IMR-90 (cell line): ENCODE data around the gene TMEM131L. TPM values are rescaled to one million over a fixed set of nuclear protein-coding genes. Genes with fewer than 3 reads are reported as not detected.

ENCODE experiments used
- ATAC-seq: fragments of 200-7000 bp; cut with Tn5 transposase; 2 replicates; pipeline ENCODE4 v1.9.1; 2020; ENCODE audit warnings: low read depth, mild to moderate bottlenecking, moderate library complexity
- BruUV-seq: library from RNA; stranded (reverse); fragments of 400-500 nt; replicated peaks from 2 replicates; lab custom pipeline; 2021; lab: Mats Ljungman, UMichigan
- CTCF ChIA-PET: fragments of 300-600 bp; formaldehyde crosslinking; extraction: SDS; loops from one replicate; lab custom pipeline; 2021; ENCODE audit warnings: antibody characterized with exemption; lab: Yijun Ruan, JAX
- POLR2A ChIA-PET: fragments of 300-600 bp; sonication (Branson Sonifier 250); formaldehyde crosslinking; loops from one replicate; lab custom pipeline; 2022; ENCODE audit warnings: antibody characterized with exemption; ENCODE audit not compliant: unreplicated experiment; lab: Charles Lee
- DNase-seq: peaks from one replicate; pipeline ENCODE4 v3.0.0; 2013
- H2AFZ ChIP-seq: replicated peaks from 2 replicates; pipeline ENCODE3; 2013; ENCODE audit warnings: low read length, mild to moderate bottlenecking; ENCODE audit not compliant: poor library complexity
- H2AK5ac ChIP-seq: 2 replicates; pipeline ENCODE4 v1.6.1; 2013; ENCODE audit warnings: low read depth, low read length, inconsistent platforms
- H2AK9ac ChIP-seq: replicated peaks from 2 replicates; pipeline ENCODE3; 2013; ENCODE audit warnings: mild to moderate bottlenecking, low read depth, low read length, moderate library complexity; ENCODE audit not compliant: poor library complexity
- H2BK120ac ChIP-seq: 2 replicates; pipeline ENCODE4 v1.6.1; 2013; ENCODE audit warnings: low read depth, low read length, inconsistent platforms
- H2BK15ac ChIP-seq: 3 replicates; pipeline ENCODE4 v1.6.1; 2013; ENCODE audit warnings: low read depth, low read length, inconsistent platforms
- H2BK20ac ChIP-seq: 2 replicates; pipeline ENCODE4 v1.6.1; 2013; ENCODE audit warnings: low read depth, mild to moderate bottlenecking, inconsistent platforms, low read length, moderate library complexity
- H2BK5ac ChIP-seq: 2 replicates; pipeline ENCODE4 v1.6.1; 2013; ENCODE audit warnings: mild to moderate bottlenecking, low read depth, low read length, inconsistent platforms; ENCODE audit not compliant: poor library complexity, severe bottlenecking
- H3K14ac ChIP-seq: replicated peaks from 2 replicates; pipeline ENCODE4 v1.6.1; 2013; ENCODE audit warnings: low read depth, low read length, inconsistent platforms
- H3K18ac ChIP-seq: 2 replicates; pipeline ENCODE4 v1.6.1; 2013; ENCODE audit warnings: low read depth, low read length, control low read depth
- H3K23ac ChIP-seq: 2 replicates; pipeline ENCODE4 v1.6.1; 2013; ENCODE audit warnings: low read depth, low read length, inconsistent platforms
- H3K27ac ChIP-seq: 2 replicates; pipeline ENCODE4 v1.5.1; 2013; ENCODE audit warnings: mild to moderate bottlenecking, control low read depth, low read length; ENCODE audit not compliant: insufficient read depth
- H3K27me3 ChIP-seq: 2 replicates; pipeline ENCODE4 v1.6.1; 2013; ENCODE audit warnings: low read length; ENCODE audit not compliant: control insufficient read depth, insufficient read depth
- H3K36me3 ChIP-seq: 2 replicates; pipeline ENCODE4 v1.6.1; 2013; ENCODE audit warnings: low read length, mixed read lengths; ENCODE audit not compliant: control insufficient read depth, insufficient read depth
- H3K4ac ChIP-seq: 2 replicates; pipeline ENCODE4 v1.6.1; 2013; ENCODE audit warnings: low read depth, low read length, inconsistent platforms
- H3K4me1 ChIP-seq: 2 replicates; pipeline ENCODE4 v1.6.1; 2013; ENCODE audit warnings: low read length, mixed read lengths; ENCODE audit not compliant: control insufficient read depth, insufficient read depth
- H3K4me2 ChIP-seq: 2 replicates; pipeline ENCODE4 v1.6.1; 2013; ENCODE audit warnings: low read depth, mild to moderate bottlenecking, control low read depth, low read length, moderate library complexity
- H3K4me3 ChIP-seq: 2 replicates; pipeline ENCODE4 v1.5.1; 2013; ENCODE audit warnings: low read depth, mild to moderate bottlenecking, control low read depth, low read length, moderate library complexity; ENCODE audit not compliant: insufficient read depth
- H3K56ac ChIP-seq: 2 replicates; pipeline ENCODE4 v1.6.1; 2013; ENCODE audit warnings: low read length, inconsistent platforms; ENCODE audit not compliant: insufficient read depth; ENCODE audit errors: extremely low read depth
- H3K79me1 ChIP-seq, 2 experiments: 2 replicates each; pipeline ENCODE4 v1.6.1; 2013; ENCODE audit warnings: low read length in 2 of 2, inconsistent platforms in 1 of 2, low read depth in 1 of 2
- H3K9ac ChIP-seq: 2 replicates; pipeline ENCODE4 v1.6.1; 2013; ENCODE audit warnings: low read depth, low read length, control low read depth
- H3K9me1 ChIP-seq: 2 replicates; pipeline ENCODE4 v1.6.1; 2013; ENCODE audit warnings: low read length, inconsistent platforms; ENCODE audit not compliant: insufficient read depth
- H3K9me3 ChIP-seq: 2 replicates; pipeline ENCODE4 v1.6.1; 2013; ENCODE audit warnings: low read length; ENCODE audit not compliant: control insufficient read depth, insufficient read depth
- H4K20me1 ChIP-seq: 2 replicates; pipeline ENCODE4 v1.6.1; 2013; ENCODE audit warnings: low read length, inconsistent platforms; ENCODE audit not compliant: insufficient read depth
- H4K5ac ChIP-seq: 2 replicates; pipeline ENCODE4 v1.6.1; 2013; ENCODE audit warnings: mild to moderate bottlenecking, low read depth, low read length, control low read depth
- H4K8ac ChIP-seq, 2 experiments: 2 replicates each; pipeline ENCODE4 v1.6.1; 2013; ENCODE audit warnings: low read depth in 2 of 2, low read length in 2 of 2, control low read depth in 1 of 2, inconsistent platforms in 1 of 2
- H4K91ac ChIP-seq: 2 replicates; pipeline ENCODE4 v1.6.1; 2013; ENCODE audit warnings: low read depth, low read length, inconsistent platforms; ENCODE audit not compliant: insufficient read depth
- FOS ChIP-seq: fragments of 150-350 bp; IDR thresholded peaks from 2 replicates; pipeline ENCODE4 v1.6.1; 2016; ENCODE audit warnings: low read depth, low read length
- USF2 ChIP-seq: fragments of 150-350 bp; IDR thresholded peaks from 2 replicates; pipeline ENCODE4 v1.6.1; 2017; ENCODE audit warnings: mild to moderate bottlenecking, antibody characterized with exemption, low read length, low read depth
- WGBS, 2 experiments: methylation state at CpG; one replicate each; pipeline versions ENCODE4 v1.1.5 to v1.1.7; 2013; ENCODE audit warnings: missing lambda C conversion rate in 2 of 2; ENCODE audit not compliant: insufficient read length in 1 of 2; ENCODE audit errors: extremely low coverage in 2 of 2; 5-methylcytosine and 5-hydroxymethylcytosine counted together
- dilution Hi-C: fragments of 300-500 bp; cut with HindIII; formaldehyde crosslinking; loops from one replicate; pipeline ENCODE4 v1.14.3; 2018; ENCODE audit warnings: low sequenced_read_pairs; ENCODE audit not compliant: unreplicated experiment
- in situ Hi-C: fragments of 300-500 bp; cut with MboI; formaldehyde crosslinking; loops from 3 replicates; pipeline ENCODE4 v1.14.3; 2019; ENCODE audit warnings: low sequenced_read_pairs, inconsistent platforms, mixed read lengths
- intact Hi-C: fragments of 100-400 bp; cut with micrococcal nuclease; formaldehyde crosslinking; loops from 2 replicates; pipeline ENCODE4 v1.10.0; 2022
- polyA plus RNA-seq, 3 experiments: library from polyadenylated mRNA; depleted of rRNA; stranded (reverse); fragments of >200 nt; gene quantifications; 2 replicates each; pipeline ENCODE4 v1.2.3, GENCODE V29; 2012; ENCODE audit warnings: low replicate concordance in 1 of 3
- total RNA-seq: library from RNA; depleted of rRNA; stranded (reverse); fragments of >200 nt; gene quantifications from 2 replicates; pipeline ENCODE4 v1.2.3, GENCODE V29; 2012

TMEM131L gene
- total and polyA plus RNA-seq, 2 of the 4 experiments (the other 2 are of a cell fraction), result 8.4 to 23.8 TPM

GRCh38 chr4:153538487-153539357 is 72.6 kb downstream of the TMEM131L start:
- intact Hi-C loops, result no loop called here
- DNase-seq (peak; percentile 26), ATAC-seq (peak; percentile 38)
- Histone ChIP-seq H3K27me3 (no peaks in the 10 kb centered on the region), H3K9me1 (peaks cover 11% of the 10 kb centered on the region), H2BK5ac (no peak overlapping the region), H3K4ac (no peak overlapping the region), H4K8ac (peak overlapping the region in 1 of 2 experiments; percentile 64; a peak in 2 of 4 replicates), H2AK9ac (peak overlapping the region; percentile 2), H2BK20ac (no peak overlapping the region), H3K9ac (peak overlapping the region; percentile 24; the same call in 1 of the 2 replicates), H2BK120ac (no peak overlapping the region), H3K14ac (peak overlapping the region; percentile 7; the same call in 1 of the 2 replicates), H4K20me1 (peaks cover 8% of the 10 kb centered on the region; the same call in 1 of the 2 replicates), H3K4me3 (peak overlapping the region; percentile 25), H3K4me1 (peaks cover 11% of the 10 kb centered on the region), H3K36me3 (no peaks in the 10 kb centered on the region), H3K9me3 (no peaks in the 10 kb centered on the region), H4K5ac (no peak overlapping the region; the same call in 1 of the 2 replicates), H3K4me2 (peak overlapping the region; percentile 92), H3K23ac (peak overlapping the region; percentile 8; the same call in 1 of the 2 replicates), H2BK15ac (no peak overlapping the region; the same call in 2 of the 3 replicates), H4K91ac (no peak overlapping the region), H2AFZ (peak overlapping the region; percentile 71), H3K56ac (no peak overlapping the region), H3K79me1 (peaks cover 14 to 16% of the 10 kb centered on the region in 2 experiments; a peak in 2 of 4 replicates), H3K18ac (no peak overlapping the region), H3K27ac (peak overlapping the region; percentile 13; the same call in 1 of the 2 replicates), H2AK5ac (no peak overlapping the region)
- CTCF ChIA-PET, result interaction anchor here (0.7 kb wide), 1 partner anchor 106 kb away, joined by 3 read pairs; no protein-coding TSS in a partner anchor
- POLR2A ChIA-PET, result no interaction called here
- no TSS peak for BruUV-seq
- no peak for TF ChIP-seq FOS
- peak; percentile 38; the same call in 1 of the 2 replicates for TF ChIP-seq USF2
- 20% methylated on average over 4 of the region's 17 CpGs; no CpG with 5 or more reads in 1 of the 2 experiments for WGBS, 2 experiments
- dilution Hi-C loops, result no loop called here
- in situ Hi-C loops, result no loop called here
